GM21367 (cell line): ENCODE data around the gene RPS6KB2.

Source experiments
- ATAC-seq: cut with Tn5 transposase; IDR thresholded peaks from one replicate; pipeline ENCODE4 v1.9.1; 2021; ENCODE audit not compliant: unreplicated experiment

The RPS6KB2 gene

DNA sequence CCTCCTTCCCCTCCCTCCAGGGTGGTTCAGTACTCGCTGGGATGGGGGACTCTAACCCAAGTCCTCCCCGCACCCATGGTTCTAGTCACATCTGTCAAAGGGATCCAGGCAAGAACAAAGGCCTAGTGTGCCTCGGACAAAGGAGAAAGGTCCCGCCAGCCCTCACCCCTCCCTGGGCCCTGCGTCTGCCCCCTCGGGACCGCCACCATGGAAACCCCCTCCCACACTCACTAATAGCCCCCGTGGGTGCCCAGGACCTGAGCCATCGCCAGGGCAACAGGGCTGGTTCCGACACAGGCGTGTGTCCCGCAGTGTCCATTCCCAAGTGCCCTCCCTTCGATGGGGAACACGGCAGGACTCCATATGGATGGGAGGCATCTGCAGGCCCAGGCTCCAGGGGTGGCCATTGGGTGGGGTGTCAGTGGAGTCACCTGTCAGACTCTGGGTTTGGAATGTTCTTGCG is 17.9 kb upstream of the RPS6KB2 start:
- ATAC-seq, result no peak

DNA sequence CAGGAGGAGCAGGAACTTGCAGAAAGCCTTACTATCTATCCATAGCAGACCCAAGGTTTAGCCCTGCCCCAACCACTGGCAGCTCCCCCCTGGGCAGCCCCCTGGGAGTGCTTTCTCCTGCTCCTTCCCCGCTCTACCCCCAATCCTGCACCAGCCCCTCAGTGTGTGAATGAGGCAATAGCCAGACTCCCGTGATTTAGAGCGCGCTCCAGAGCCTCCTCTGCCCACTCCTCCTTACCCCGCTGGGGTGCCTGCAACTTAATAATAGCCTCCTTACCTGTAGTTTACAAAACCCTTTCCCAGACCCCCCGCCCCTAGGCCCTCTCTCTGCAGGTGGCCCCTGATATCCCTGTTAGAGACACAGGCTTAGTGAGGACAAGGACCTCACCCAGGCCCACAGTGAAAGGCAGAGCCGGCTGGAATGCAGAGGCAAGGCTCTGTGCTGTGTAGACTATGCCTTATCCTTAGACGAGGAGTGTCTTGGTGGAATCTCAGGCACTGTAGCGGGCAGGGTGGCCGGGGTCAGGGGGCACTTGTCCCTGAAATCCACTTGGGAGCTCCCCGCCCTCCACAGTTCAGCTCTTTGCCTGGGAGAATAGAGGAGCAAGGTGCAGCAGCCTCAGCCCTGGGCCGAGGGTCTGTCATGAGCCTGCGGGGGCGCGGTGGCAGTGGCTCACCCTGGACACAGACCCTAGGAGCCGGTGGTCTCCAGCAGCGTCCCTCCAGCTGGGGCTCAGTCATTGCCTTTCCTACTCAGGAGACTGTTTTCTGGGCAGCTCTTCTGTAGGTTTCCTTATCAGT is 17.1 kb upstream of the RPS6KB2 start:
- no peak for ATAC-seq

DNA sequence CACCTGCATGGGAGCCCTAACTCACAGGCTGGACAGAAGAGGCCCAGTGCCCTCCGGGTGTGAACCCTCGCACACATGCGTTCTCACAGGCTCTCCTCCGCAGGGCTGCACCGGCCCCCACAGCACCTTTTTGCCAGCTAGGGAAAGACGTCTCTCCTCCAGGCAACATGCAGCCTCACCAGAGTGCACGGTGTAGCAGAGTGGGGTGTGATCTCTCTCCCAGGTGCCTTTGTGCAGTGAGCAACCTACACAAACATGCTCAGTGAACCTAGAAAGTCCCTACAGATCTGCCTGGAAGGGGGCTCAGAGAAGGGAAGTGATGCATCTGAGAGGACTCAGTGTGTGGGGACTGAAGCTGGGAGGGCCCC is 16.5 kb upstream of the RPS6KB2 start:
- ATAC-seq, result no peak

GRCh38 chr11:67412495-67413179 is 15.7 kb upstream of the RPS6KB2 start:
- no peak for ATAC-seq

DNA sequence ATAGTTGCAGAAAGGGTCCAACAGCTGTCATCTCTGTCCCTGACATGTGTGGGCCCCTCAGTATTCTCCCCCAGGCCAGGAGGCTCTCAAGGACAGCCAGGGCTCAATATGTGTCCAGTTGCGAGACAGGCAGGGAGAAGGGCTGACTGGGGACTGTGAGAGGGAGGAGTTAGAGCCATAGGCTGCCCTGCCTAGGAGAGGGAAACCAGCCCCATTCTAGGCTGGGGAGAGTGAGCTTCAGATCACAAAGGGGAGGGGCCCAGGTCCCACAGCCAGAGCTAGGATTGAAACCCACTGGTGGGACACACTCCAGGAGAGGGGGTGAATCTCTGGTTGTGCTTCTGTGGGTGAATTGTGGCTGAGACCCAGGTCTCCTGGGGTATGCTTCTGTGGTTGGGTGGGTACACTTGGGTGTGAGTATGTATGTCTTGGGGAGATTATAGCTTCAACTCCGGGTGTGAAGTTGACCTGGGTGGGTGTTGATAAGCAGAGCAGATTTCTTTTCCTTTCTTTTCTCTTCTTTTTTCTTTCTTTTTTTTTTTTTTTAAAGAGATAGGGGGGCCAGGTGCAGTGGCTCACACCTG is 14.9 kb upstream of the RPS6KB2 start:
- no peak for ATAC-seq

- no peak for ATAC-seq
Observed at GRCh38 chr11:67415501-67416304, 12.6 kb upstream of the RPS6KB2 start, which contains the start of gene CARNS1. TSS of gene CARNS1 (plus strand) at chr11:67415678. CDS start at chr11:67416200, 522 bp downstream.

GRCh38 chr11:67416416-67417335 is 11.6 kb upstream of the RPS6KB2 start:
- ATAC-seq, result no peak

DNA sequence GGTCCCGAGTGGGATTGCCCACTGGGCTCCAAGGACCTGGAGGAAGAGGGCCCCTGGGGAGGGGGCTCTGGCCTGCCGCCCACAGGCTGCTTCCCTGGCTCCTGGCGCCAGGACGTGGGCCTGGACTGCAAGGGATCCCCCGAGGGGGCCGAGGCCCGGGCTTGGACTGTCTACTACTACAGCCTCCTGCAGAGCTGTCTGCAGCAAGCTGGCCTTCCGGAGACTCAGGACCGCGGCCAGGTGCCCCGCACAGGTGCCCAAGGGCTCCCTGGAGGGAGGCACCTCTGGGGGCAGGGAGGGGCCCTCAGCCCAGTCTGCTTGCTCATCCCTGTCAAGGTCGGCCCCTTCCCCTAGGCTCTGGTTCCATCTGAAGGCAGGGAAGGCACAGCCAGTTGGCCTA is 10.9 kb upstream of the RPS6KB2 start:
- no peak for ATAC-seq

DNA sequence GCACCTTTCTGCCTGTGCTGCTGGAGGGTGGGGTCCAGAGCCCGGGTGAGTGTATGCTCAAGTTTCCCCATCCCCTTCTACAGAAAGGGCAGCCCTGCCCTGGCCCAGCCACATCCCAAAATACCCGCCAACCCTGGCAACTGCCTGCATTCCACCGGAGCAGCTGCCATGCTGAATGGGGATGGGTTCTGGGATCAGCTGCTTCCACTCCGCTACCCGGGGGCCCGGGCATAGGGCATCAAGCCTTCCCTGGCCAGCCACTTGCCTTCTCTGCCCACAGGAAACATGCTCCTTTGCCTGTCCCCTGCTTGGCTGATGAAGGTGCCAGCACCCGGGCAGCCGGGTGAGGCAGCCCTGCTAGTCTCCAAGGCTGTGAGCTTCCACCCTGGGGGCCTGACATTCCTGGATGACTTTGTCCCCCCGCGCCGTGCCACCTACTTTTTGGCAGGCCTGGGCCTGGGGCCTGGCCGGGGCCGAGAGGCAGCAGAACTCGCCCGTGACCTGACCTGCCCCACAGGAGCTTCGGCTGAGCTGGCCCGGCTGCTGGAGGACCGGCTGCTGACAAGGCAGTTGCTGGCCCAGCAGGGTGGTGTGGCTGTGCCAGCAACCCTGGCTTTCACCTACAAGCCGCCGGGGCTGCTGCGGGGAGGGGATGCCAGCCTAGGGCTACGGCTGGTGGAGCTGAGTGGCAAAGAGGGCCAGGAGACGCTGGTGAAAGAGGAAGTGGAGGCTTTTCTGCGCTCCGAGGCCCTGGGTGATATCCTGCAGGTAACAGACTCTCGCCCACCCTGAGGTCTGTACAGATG is 9.6 kb upstream of the RPS6KB2 start:
- no peak for ATAC-seq

GRCh38 chr11:67419325-67420049 is 8.8 kb upstream of the RPS6KB2 start:
- no peak for ATAC-seq

DNA sequence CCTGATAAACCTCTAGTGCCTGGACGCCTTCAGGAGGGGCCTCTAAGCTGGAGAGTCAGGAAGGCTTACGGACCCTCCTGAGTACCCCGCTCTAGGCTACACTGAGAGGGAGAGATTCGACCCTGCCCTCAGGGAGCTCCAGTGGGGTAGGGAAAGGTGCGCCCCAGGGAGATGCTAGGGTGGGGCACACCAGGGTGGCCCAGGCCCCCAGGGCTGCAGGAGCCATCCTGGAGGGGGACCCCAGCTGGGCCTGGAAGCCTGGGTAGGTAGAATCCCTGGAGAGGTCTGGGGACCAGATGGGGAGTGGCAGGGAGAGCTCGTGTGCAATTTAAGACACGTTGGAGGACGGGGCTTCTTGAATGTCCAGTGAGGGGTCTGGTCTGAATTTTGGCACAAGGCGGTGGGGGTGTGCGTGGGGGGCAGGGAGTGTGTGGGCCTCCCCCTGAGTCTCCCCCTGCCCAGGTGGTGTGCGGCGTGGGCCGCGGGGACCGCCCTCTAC is 8.1 kb upstream of the RPS6KB2 start:
- ATAC-seq, result no peak

DNA sequence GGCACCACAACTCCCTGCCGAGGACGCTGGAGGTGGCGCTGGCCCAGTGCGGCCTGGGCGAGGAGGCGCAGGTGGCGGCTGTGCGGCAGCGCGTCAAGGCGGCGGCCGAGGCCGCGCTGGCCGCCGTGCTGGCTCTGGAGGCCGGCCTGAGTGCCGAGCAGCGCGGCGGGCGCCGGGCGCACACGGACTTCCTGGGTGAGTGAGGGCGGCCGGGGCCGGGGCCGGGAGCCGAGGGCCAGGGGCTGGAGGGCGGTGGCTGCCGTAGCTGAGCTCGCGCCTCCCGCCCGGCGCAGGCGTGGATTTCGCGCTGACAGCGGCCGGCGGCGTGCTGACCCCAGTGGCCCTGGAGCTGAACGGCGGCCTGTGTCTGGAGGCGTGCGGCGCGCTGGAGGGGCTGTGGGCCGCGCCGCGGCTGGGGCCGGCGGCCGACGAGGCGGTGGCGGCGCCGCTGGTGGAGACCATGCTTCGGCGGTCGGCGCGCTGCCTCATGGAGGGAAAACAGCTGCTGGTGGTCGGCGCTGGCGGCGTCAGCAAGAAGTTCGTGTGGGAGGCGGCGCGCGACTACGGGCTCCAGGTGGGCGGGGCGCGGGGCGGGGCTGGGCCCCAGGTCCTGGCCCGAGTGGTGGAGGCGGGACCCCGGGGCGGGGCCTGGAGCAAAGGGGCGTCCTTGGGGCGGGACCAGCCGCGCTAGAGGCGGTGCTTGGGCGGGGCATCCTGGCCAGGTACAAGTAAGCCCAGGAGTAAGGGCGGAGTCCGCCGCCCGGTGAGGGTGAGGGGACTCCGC is 7.5 kb upstream of the RPS6KB2 start:
- ATAC-seq, result peak; percentile 72

- ATAC-seq, result no peak
Observed at GRCh38 chr11:67421430-67422031, 6.8 kb upstream of the RPS6KB2 start.

GRCh38 chr11:67422891-67423290 is 5.4 kb upstream of the RPS6KB2 start:
- ATAC-seq, result no peak

- ATAC-seq, result no peak
Observed at GRCh38 chr11:67423466-67423865, 4.8 kb upstream of the RPS6KB2 start.

DNA sequence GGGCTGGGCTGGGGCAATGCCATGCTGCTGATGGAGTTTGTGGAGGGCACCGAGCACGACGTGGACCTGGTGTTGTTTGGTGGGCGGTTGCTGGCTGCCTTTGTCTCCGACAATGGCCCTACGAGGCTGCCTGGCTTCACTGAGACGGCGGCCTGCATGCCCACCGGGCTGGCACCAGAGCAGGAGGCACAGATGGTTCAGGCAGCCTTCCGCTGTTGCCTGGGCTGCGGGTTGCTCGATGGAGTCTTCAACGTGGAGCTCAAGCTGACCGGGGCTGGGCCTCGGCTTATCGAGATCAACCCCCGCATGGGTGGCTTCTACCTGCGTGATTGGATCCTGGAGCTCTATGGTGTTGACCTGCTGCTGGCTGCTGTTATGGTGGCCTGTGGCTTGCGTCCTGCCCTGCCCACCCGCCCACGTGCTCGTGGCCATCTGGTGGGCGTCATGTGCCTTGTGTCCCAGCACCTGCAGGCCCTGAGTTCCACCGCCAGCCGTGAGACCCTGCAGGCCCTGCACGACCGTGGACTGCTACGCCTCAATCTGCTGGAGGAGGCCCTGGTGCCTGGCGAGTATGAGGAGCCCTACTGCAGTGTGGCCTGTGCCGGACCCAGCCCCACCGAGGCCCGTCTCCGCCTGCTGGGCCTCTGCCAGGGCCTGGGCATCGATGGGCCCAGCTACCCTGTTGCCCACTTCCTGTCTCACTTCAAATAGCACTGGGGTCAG is 4.2 kb upstream of the RPS6KB2 start:
- no peak for ATAC-seq
